DND-41 (cell line): ENCODE measurements around the gene WFDC8.
"Not testable (repeated sequence)": the region's sequence is repeated elsewhere in the genome, so short reads cannot be mapped to it uniquely, and the experiment has no call there.

Source experiments
- ATAC-seq: fragments of 200-7000 bp; cut with Tn5 transposase; 3 replicates; pipeline ENCODE4 v1.9.1; 2021; ENCODE audit warnings: low read depth; ENCODE audit not compliant: insufficient read depth
- DNase-seq: peaks from one replicate; pipeline ENCODE4 v3.0.0-alpha.2; 2020
- H2AFZ ChIP-seq: 2 replicates; pipeline ENCODE4 v1.6.0; 2012; ENCODE audit warnings: low read depth, low read length
- H3K27ac ChIP-seq: 2 replicates; pipeline ENCODE4 v1.5.1; 2012; ENCODE audit warnings: low read length, inconsistent platforms
- H3K27me3 ChIP-seq: fragments of 200-600 bp; sonication (generic); 2 replicates; pipeline ENCODE4 v1.6.0; 2012; ENCODE audit warnings: low read length, mild to moderate bottlenecking, inconsistent platforms; ENCODE audit not compliant: insufficient read depth, poor library complexity
- H3K36me3 ChIP-seq: 2 replicates; pipeline ENCODE4 v1.5.1; 2012; ENCODE audit warnings: low read length, inconsistent platforms; ENCODE audit not compliant: insufficient read depth
- H3K4me1 ChIP-seq: 2 replicates; pipeline ENCODE4 v1.5.1; 2012; ENCODE audit warnings: mild to moderate bottlenecking, low read length; ENCODE audit not compliant: insufficient read depth
- H3K4me2 ChIP-seq: 2 replicates; pipeline ENCODE4 v1.6.0; 2012; ENCODE audit warnings: mild to moderate bottlenecking, moderate library complexity, low read length, inconsistent platforms; ENCODE audit not compliant: insufficient read depth
- H3K4me3 ChIP-seq, 2 experiments: fragments of 200-600 bp in 1 of 2; shearing (Covaris generic) in 1 of 2; 2 replicates each; pipeline ENCODE4 v1.5.1; 2012 to 2016; ENCODE audit warnings: inconsistent platforms in 2 of 2, low read length in 2 of 2, mild to moderate bottlenecking in 2 of 2, low read depth in 1 of 2, moderate library complexity in 1 of 2
- H3K79me2 ChIP-seq: 2 replicates; pipeline ENCODE4 v1.6.0; 2012; ENCODE audit warnings: low read length, inconsistent platforms; ENCODE audit not compliant: insufficient read depth
- H3K9ac ChIP-seq: 2 replicates; pipeline ENCODE4 v1.6.0; 2012; ENCODE audit warnings: low read depth, mild to moderate bottlenecking, inconsistent platforms, low read length, moderate library complexity
- H3K9me3 ChIP-seq: 2 replicates; pipeline ENCODE4 v1.5.1; 2012; ENCODE audit warnings: low read length, moderate library complexity, mild to moderate bottlenecking, inconsistent platforms; ENCODE audit not compliant: insufficient read depth, severe bottlenecking
- H4K20me1 ChIP-seq: 2 replicates; pipeline ENCODE4 v1.6.0; 2012; ENCODE audit warnings: low read length; ENCODE audit not compliant: insufficient read depth
- EZH2 ChIP-seq: IDR thresholded peaks from 3 replicates; pipeline ENCODE4 v1.6.1; 2012; ENCODE audit warnings: borderline replicate concordance, low read depth, mild to moderate bottlenecking, moderate library complexity, low read length, inconsistent platforms; ENCODE audit not compliant: severe bottlenecking
- TF ChIP-seq, protein P1 (sequence below): IDR thresholded peaks from 2 replicates; pipeline ENCODE4 v1.5.1; 2012; ENCODE audit warnings: borderline replicate concordance, low read length, moderate library complexity, mild to moderate bottlenecking; ENCODE audit not compliant: poor library complexity, severe bottlenecking; ENCODE audit errors: extremely low read depth

The WFDC8 gene

DNA sequence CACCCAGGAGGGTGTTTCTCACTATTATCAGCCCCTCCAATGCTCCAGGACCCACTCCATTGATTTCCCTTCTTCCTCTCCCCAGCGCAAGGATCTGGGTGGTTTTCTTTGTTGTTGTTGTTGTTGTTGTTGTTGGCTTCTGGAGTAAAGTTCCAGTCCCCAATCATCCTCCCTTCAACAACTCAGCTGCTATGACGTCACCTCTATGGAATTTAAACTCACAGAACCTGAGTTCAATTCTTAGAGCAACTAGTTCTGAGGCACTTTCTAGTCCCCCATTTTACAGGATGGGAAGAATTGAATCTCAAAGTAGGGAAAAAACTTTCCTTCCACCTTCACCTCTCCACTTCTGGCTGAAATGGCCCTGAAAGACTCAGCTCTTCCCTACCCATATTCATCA is 9.7 kb upstream of the WFDC8 start:
- Histone ChIP-seq H3K9ac (no peak overlapping the region), H3K4me1 (no peaks in the 10 kb centered on the region), H3K4me2 (no peak overlapping the region), H3K79me2 (no peaks in the 10 kb centered on the region), H4K20me1 (no peaks in the 10 kb centered on the region), H3K27me3 (no peaks in the 10 kb centered on the region), H3K9me3 (no peaks in the 10 kb centered on the region), H2AFZ (no peak overlapping the region), H3K4me3 (no peak overlapping the region), H3K27ac (no peak overlapping the region), H3K36me3 (no peaks in the 10 kb centered on the region)
- ATAC-seq, result no peak
- DNase-seq, result no peak
- no peak for TF ChIP-seq EZH2
- TF ChIP-seq, protein P1, sequence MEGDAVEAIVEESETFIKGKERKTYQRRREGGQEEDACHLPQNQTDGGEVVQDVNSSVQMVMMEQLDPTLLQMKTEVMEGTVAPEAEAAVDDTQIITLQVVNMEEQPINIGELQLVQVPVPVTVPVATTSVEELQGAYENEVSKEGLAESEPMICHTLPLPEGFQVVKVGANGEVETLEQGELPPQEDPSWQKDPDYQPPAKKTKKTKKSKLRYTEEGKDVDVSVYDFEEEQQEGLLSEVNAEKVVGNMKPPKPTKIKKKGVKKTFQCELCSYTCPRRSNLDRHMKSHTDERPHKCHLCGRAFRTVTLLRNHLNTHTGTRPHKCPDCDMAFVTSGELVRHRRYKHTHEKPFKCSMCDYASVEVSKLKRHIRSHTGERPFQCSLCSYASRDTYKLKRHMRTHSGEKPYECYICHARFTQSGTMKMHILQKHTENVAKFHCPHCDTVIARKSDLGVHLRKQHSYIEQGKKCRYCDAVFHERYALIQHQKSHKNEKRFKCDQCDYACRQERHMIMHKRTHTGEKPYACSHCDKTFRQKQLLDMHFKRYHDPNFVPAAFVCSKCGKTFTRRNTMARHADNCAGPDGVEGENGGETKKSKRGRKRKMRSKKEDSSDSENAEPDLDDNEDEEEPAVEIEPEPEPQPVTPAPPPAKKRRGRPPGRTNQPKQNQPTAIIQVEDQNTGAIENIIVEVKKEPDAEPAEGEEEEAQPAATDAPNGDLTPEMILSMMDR, result no peak

DNA sequence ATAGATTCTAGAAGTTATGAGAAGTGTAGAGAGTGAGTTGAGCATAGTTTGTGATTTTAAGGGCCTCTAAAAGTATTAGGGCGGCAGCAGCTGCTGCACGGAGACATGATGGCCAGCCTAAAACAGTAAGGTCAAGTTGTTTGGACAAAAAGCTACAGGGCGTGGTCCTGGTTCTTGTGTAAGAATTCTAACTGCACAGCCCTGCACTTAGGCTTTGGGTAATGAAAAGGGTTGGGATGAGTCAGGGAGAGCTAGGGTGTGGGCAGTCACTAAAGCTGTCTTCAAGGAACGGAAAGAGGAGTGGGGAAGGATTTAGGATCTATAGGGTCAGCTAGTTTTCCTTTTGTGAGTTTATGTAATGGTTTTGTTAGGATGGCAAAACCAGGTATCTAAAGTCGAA is 6.9 kb upstream of the WFDC8 start:
- not testable (repeated sequence) for H3K4me3 ChIP-seq, H3K9ac ChIP-seq, H3K36me3 ChIP-seq, H2AFZ ChIP-seq, H3K27ac ChIP-seq, H3K4me1 ChIP-seq, H3K4me2 ChIP-seq, ATAC-seq, H4K20me1 ChIP-seq, H3K9me3 ChIP-seq, DNase-seq, H3K79me2 ChIP-seq
- peaks cover 14% of the 10 kb centered on the region for H3K27me3 ChIP-seq

DNA sequence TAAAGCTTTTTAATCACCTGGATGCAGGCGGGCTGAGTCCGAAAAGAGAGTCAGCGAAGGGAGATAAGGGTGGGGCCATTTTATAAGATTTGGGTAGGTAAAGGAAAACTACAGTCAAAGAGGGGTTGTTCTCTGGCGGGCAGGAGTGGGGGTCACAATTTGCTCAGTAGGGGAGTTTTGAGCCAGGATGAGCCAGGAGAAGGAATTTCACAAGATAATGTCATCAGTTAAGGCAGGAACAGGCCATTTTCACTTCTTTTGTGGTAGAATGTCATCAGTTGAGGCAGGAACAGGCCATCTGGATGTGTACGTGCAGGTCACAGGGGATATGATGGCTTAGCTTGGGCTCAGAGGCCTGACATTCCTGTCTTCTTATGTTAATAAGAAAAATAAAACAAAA is 5.2 kb upstream of the WFDC8 start:
- not testable (repeated sequence) for ATAC-seq, DNase-seq, H3K4me3 ChIP-seq, H2AFZ ChIP-seq, H3K9ac ChIP-seq, H3K79me2 ChIP-seq, H3K27ac ChIP-seq, H3K36me3 ChIP-seq, H3K4me1 ChIP-seq, H4K20me1 ChIP-seq, H3K9me3 ChIP-seq, H3K4me2 ChIP-seq
- H3K27me3 ChIP-seq, result peaks cover 20% of the 10 kb centered on the region

DNA sequence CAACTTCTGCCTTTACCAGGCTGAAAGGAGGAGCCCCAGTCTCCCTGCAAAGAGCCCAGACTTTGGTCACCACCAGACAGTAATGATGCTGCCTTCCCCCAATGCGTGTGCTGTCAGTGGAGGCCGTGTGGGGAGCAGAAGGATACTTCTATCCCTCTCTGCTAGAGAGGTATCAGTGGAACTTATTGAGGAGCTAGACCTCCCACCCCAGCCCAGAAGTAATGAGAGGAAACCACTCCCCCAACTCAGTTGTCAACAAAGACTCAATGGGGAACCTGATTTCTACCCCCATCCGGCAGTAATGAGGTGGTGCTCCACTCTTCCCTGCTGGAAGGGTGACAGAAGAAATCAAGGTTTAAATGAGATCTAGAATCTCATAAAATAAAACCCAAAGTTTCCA is 4.4 kb upstream of the WFDC8 start:
- H3K27me3 ChIP-seq, result peaks cover 26% of the 10 kb centered on the region
- no peaks in the 10 kb centered on the region for H3K36me3 ChIP-seq
- H3K4me3 ChIP-seq, result no peak overlapping the region
- no peaks in the 10 kb centered on the region for H3K9me3 ChIP-seq
- no peak overlapping the region for H3K4me2 ChIP-seq
- no peak overlapping the region for H2AFZ ChIP-seq
- H3K4me1 ChIP-seq, result no peaks in the 10 kb centered on the region
- no peak overlapping the region for H3K27ac ChIP-seq
- no peaks in the 10 kb centered on the region for H4K20me1 ChIP-seq
- H3K79me2 ChIP-seq, result no peaks in the 10 kb centered on the region
- TF ChIP-seq, protein P1, result no peak
- no peak for TF ChIP-seq EZH2
- no peak for ATAC-seq
- no peak for DNase-seq
- no peak overlapping the region for H3K9ac ChIP-seq
